ENCODE results near the gene CACNA2D3.

- TF ChIP-seq SIN3A (IDR thresholded peaks at IDR 0.05; ENCODE audit: borderline replicate concordance, insufficient read depth, low read length) (no peak), REST (IDR thresholded peaks at IDR 0.05; ENCODE audit: insufficient read depth in 1 of 2, low read depth in 2 of 2, low read length in 2 of 2) (no peak), TAF1 (IDR thresholded peaks at IDR 0.05; ENCODE audit: borderline replicate concordance, insufficient read depth, low read length) (no peak)
Observed at GRCh38 chr3:54642147-54642546, 519.8 kb downstream of the CACNA2D3 start.
